Smooth muscle cell (in vitro differentiated cells): ENCODE data around the gene CCDC183. TPM values are rescaled to one million over a fixed set of nuclear protein-coding genes. Genes with fewer than 3 reads are reported as not detected.

Experiments used
- DNase-seq: peaks from one replicate; lab custom pipeline; 2025; ENCODE audit not compliant: unreplicated experiment; lab: John Stamatoyannopoulos, UW
- H2AFZ ChIP-seq: fragments of 200-600 bp; sonication (generic); 2 replicates; pipeline ENCODE4 v1.6.0; 2016; ENCODE audit warnings: antibody characterized with exemption, low read depth, mild to moderate bottlenecking
- H3F3A ChIP-seq: fragments of 200-600 bp; sonication (generic); 2 replicates; pipeline ENCODE4 v1.6.0; 2017; ENCODE audit warnings: antibody characterized with exemption, low read depth
- H3K27ac ChIP-seq: fragments of 200-600 bp; sonication (generic); 2 replicates; pipeline ENCODE4 v1.5.1; 2016; ENCODE audit warnings: low read depth, mild to moderate bottlenecking
- H3K27me3 ChIP-seq: fragments of 200-600 bp; sonication (generic); 2 replicates; pipeline ENCODE4 v1.6.1; 2016; ENCODE audit warnings: low read depth, mild to moderate bottlenecking
- H3K36me3 ChIP-seq: fragments of 200-600 bp; sonication (generic); 2 replicates; pipeline ENCODE4 v1.5.1; 2016; ENCODE audit warnings: low read depth
- H3K4me1 ChIP-seq: fragments of 200-600 bp; sonication (generic); 2 replicates; pipeline ENCODE4 v1.5.1; 2016; ENCODE audit warnings: low read depth
- H3K4me2 ChIP-seq: fragments of 200-600 bp; sonication (generic); 2 replicates; pipeline ENCODE4 v1.6.0; 2016; ENCODE audit warnings: mild to moderate bottlenecking
- H3K4me3 ChIP-seq: fragments of 200-600 bp; sonication (generic); 2 replicates; pipeline ENCODE4 v1.5.1; 2016; ENCODE audit warnings: mild to moderate bottlenecking
- H3K79me2 ChIP-seq: fragments of 200-600 bp; sonication (generic); 2 replicates; pipeline ENCODE4 v1.6.0; 2016; ENCODE audit warnings: low read depth, mild to moderate bottlenecking
- H3K9ac ChIP-seq: fragments of 200-600 bp; sonication (generic); 2 replicates; pipeline ENCODE4 v1.6.0; 2016; ENCODE audit warnings: low read depth
- H3K9me3 ChIP-seq: fragments of 200-600 bp; sonication (generic); replicated peaks from 2 replicates; pipeline ENCODE4 v1.5.1; 2016; ENCODE audit warnings: low read depth
- H4K20me1 ChIP-seq: fragments of 200-600 bp; sonication (generic); 2 replicates; pipeline ENCODE4 v1.6.0; 2016; ENCODE audit warnings: low read depth
- WGBS: methylation state at CpG from one replicate; pipeline ENCODE4 v1.1.7; 2016; ENCODE audit warnings: low lambda C conversion rate; 5-methylcytosine and 5-hydroxymethylcytosine counted together
- polyA plus RNA-seq: library from polyadenylated mRNA; unstranded; fragments of >200 nt; fragmentation: Nextera tagmentation; extraction: Ambion mirVana; gene quantifications from 2 replicates; pipeline ENCODE4 v1.2.1, GENCODE V29; 2016
- total RNA-seq: library from RNA; depleted of rRNA; stranded (reverse); fragments of >200 nt; gene quantifications from 2 replicates; pipeline ENCODE4 v1.2.3, GENCODE V29; 2014
- TF ChIP-seq, protein P1 (sequence below): fragments of 200-600 bp; sonication (generic); IDR thresholded peaks from 2 replicates; pipeline ENCODE4 v1.5.1; 2017; ENCODE audit warnings: borderline replicate concordance, mild to moderate bottlenecking, antibody characterized with exemption; ENCODE audit not compliant: insufficient read depth, poor library complexity, severe bottlenecking

CCDC183 gene
- total RNA-seq = 1.2 and 2.0 TPM in 2 replicates
- polyA plus RNA-seq = 3.7 and 9.4 TPM in 2 replicates

DNA sequence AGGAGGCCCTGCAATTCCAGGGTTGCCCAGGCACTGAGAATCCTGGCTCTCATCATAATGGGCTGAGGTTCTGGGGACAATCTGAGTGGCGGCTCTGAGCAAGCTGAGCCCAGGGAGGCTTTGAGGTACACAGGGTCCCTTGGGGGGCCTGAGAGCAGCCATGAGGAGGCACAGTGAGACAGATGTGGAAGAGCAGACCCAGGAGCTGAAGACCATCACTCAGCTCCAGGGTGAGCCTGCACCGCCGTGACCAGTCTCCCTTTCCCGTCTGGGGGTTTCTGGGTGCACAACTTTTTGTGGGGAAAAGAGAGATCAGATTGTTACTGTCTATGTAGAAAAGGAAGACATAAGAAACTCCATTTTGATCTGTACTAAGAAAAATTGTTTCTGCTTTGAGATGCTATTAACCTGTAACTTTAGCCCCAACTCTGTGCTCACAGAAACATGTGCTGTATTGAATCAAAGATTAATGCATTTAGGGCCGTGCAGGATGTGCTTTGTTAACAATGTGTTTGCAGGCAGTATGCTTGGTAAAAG, at the start of gene CCDC183:
Gene CCDC183 (plus strand): TSS at position 101 of the 537 bp plus-strand sequence. CDS start 60 bp downstream, at position 161.
- no peak within 1 kb of the TSS for H2AFZ ChIP-seq
- TF ChIP-seq, protein P1, sequence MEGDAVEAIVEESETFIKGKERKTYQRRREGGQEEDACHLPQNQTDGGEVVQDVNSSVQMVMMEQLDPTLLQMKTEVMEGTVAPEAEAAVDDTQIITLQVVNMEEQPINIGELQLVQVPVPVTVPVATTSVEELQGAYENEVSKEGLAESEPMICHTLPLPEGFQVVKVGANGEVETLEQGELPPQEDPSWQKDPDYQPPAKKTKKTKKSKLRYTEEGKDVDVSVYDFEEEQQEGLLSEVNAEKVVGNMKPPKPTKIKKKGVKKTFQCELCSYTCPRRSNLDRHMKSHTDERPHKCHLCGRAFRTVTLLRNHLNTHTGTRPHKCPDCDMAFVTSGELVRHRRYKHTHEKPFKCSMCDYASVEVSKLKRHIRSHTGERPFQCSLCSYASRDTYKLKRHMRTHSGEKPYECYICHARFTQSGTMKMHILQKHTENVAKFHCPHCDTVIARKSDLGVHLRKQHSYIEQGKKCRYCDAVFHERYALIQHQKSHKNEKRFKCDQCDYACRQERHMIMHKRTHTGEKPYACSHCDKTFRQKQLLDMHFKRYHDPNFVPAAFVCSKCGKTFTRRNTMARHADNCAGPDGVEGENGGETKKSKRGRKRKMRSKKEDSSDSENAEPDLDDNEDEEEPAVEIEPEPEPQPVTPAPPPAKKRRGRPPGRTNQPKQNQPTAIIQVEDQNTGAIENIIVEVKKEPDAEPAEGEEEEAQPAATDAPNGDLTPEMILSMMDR = no peak
- no peaks in the 10 kb centered on the region for H3K27me3 ChIP-seq
- H3K4me1 ChIP-seq = peaks cover 26% of the 10 kb centered on the region
- H3F3A ChIP-seq = peaks cover 19% of the 10 kb centered on the region
- H4K20me1 ChIP-seq = peaks cover 12% of the 10 kb centered on the region
- H3K4me3 ChIP-seq = no peak within 1 kb of the TSS
- no peaks in the 10 kb centered on the region for H3K9me3 ChIP-seq
- WGBS = 54% methylated on average over 5 of the region's 5 CpGs
- H3K27ac ChIP-seq = peak within 1 kb of the TSS; percentile 23
- no peak for DNase-seq
- no peak within 1 kb of the TSS for H3K9ac ChIP-seq
- H3K79me2 ChIP-seq = peaks cover 14% of the 10 kb centered on the region
- H3K4me2 ChIP-seq = peak within 1 kb of the TSS; percentile 71
- H3K36me3 ChIP-seq = no peaks in the 10 kb centered on the region

DNA sequence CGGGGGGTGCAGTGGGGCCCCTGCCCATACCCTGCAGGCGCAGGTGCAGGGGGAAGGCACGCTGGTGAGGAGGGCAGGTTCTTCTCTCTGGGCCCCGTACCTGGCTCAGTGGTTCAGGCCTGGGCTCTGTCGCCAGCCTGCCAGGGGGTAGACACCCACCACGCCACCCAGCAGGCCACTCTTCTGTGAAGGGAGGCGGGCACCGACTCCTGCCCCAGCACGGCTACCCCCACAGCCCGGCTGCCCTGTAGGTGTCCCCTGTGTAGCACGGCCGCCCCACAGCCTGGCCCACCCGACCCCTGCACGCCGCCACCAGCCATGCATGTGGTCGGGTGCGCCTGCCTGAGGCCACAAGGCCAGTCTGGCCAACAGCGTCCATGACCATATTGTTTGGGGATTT, 49.5 kb upstream of the CCDC183 start:
- Histone ChIP-seq H3K9me3 (no peaks in the 10 kb centered on the region), H2AFZ (no peak overlapping the region), H4K20me1 (no peaks in the 10 kb centered on the region), H3K9ac (no peak overlapping the region), H3K4me2 (no peak overlapping the region), H3K27me3 (no peaks in the 10 kb centered on the region), H3K27ac (no peak overlapping the region), H3F3A (no peaks in the 10 kb centered on the region), H3K79me2 (no peaks in the 10 kb centered on the region), H3K36me3 (no peaks in the 10 kb centered on the region), H3K4me1 (no peaks in the 10 kb centered on the region), H3K4me3 (no peak overlapping the region)
- 94% methylated on average over 16 of the region's 18 CpGs for WGBS
- DNase-seq = no peak
- TF ChIP-seq, protein P1 = no peak

DNA sequence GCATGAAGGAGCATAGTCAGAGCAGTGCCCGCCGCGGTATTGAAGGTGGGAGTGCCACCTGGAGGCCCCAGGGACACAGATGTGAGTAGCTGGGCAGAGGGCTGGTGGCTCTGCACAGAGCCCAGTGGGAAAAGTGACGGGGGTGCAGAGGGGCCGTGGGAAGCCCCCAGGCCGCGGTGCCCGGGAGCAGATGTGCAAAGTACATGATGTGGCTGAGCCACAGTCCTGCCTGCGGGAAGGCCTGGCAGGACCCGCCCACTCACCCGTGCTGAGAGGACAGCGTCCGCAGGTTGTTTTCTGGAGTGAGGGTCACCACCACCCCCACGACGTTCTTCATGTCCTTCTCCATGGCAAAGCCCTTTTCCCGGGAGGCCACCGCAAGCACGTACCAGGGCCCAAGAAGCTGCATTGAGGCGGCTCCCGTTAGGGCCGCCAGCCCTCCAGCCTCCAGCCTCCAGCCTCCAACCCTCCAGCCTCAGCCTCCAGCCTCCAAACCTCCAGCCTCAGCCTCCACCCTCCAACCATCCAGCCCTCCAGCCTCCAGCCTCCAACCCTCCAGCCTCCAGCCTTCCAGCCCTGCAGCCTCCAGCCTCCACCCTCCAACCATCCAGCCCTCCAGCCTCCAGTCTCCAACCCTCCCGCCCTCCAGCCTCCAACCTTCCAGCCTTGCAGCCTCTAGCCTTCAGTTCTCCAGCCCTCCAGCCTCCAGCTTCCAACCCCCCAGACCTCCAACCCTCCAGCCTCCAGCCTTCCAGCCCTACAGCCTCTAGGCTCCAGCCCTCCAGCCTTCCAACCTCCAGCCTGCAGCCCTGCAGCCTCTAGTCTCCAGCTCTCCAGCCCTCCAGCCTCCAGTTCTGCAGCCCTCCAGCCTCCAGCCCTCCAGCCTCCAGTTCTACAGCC, 48.7 kb upstream of the CCDC183 start:
- TF ChIP-seq, protein P1 = no peak
- Histone ChIP-seq H3K79me2 (no peaks in the 10 kb centered on the region), H2AFZ (no peak overlapping the region), H3K27me3 (no peaks in the 10 kb centered on the region), H3K27ac (no peak overlapping the region), H3K36me3 (no peaks in the 10 kb centered on the region), H3F3A (no peaks in the 10 kb centered on the region), H3K4me3 (no peak overlapping the region), H4K20me1 (no peaks in the 10 kb centered on the region), H3K4me2 (no peak overlapping the region), H3K9ac (no peak overlapping the region), H3K9me3 (no peaks in the 10 kb centered on the region), H3K4me1 (no peaks in the 10 kb centered on the region)
- 91% methylated on average over 21 of the region's 22 CpGs for whole genome bisulfite sequencing
- DNase-seq = no peak
